Caki2 (cell line): ENCODE data around the gene CEP162. TPM values are rescaled to one million over a fixed set of nuclear protein-coding genes. Genes with fewer than 3 reads are reported as not detected.
"Not testable (repeated sequence)": the region's sequence is repeated elsewhere in the genome, so short reads cannot be mapped to it uniquely, and the experiment has no call there.

Experiments used
- DNase-seq: peaks from one replicate; pipeline ENCODE4 v3.0.0-alpha.2; 2015; ENCODE audit warnings: low read depth
- in situ Hi-C: cut with HindIII; loops from 2 replicates; pipeline ENCODE4 v1.10.0; 2016; ENCODE audit warnings: low sequenced_read_pairs, low pct_unique_long_range_greater_than_20kb, mixed read lengths
- total RNA-seq: library from RNA; depleted of rRNA; stranded (reverse); fragments of >200 nt; shearing (Covaris generic); gene quantifications from 2 replicates; pipeline ENCODE4 v1.2.3, GENCODE V29; 2014; ENCODE audit warnings: low replicate concordance; rRNA removed

CEP162 gene
- 3.1 and 3.5 TPM in 2 replicates for total RNA-seq

GRCh38 chr6:84227434-84228197, at the start of gene CEP162:
TSS of gene CEP162 (minus strand) at chr6:84227643. CDS start at chr6:84226393, 1,250 bp downstream.
- in situ Hi-C loops, result no loop called here
- DNase-seq, result peak; percentile 91

GRCh38 chr6:84274856-84275255, 47.4 kb upstream of the CEP162 start:
- in situ Hi-C loops, result no loop called here
- DNase-seq, result no peak

- in situ Hi-C loops, result no loop called here
- no peak for DNase-seq
Observed at GRCh38 chr6:84273048-84273809, 45.8 kb upstream of the CEP162 start.

- in situ Hi-C loops, result no loop called here
Observed at GRCh38 chr6:84272298-84272697, 44.9 kb upstream of the CEP162 start.

GRCh38 chr6:84271061-84271716, 43.7 kb upstream of the CEP162 start:
- DNase-seq, result no peak
- in situ Hi-C loops, result no loop called here

More at GRCh38 chr6:84272298-84272697, 44.9 kb upstream of the CEP162 start:
- DNase-seq, result no peak

GRCh38 chr6:84269947-84270733, 42.7 kb upstream of the CEP162 start:
- in situ Hi-C loops, result loop anchor here (10.0 kb wide), 1 partner anchor 1005 kb away; no protein-coding TSS in a partner anchor
- DNase-seq, result no peak

- in situ Hi-C loops, result loop anchor here (10.0 kb wide), 1 partner anchor 1006 kb away; no protein-coding TSS in a partner anchor
- DNase-seq, result no peak
Observed at GRCh38 chr6:84268781-84269180, 41.3 kb upstream of the CEP162 start.

- in situ Hi-C loops, result loop anchor here (10.0 kb wide), 1 partner anchor 1011 kb away; no protein-coding TSS in a partner anchor
- no peak for DNase-seq
Observed at GRCh38 chr6:84263557-84263956, 36.1 kb upstream of the CEP162 start.

- no peak for DNase-seq
- in situ Hi-C loops, result loop anchor here (10.0 kb wide), 1 partner anchor 1014 kb away; no protein-coding TSS in a partner anchor
Observed at GRCh38 chr6:84260926-84261325, 33.5 kb upstream of the CEP162 start.

- no peak for DNase-seq
Observed at GRCh38 chr6:84260196-84260595, 32.8 kb upstream of the CEP162 start.

GRCh38 chr6:84258866-84259265, 31.4 kb upstream of the CEP162 start:
- no peak for DNase-seq
- in situ Hi-C loops, result no loop called here

More at GRCh38 chr6:84260196-84260595, 32.8 kb upstream of the CEP162 start:
- in situ Hi-C loops, result loop anchor here (10.0 kb wide), 1 partner anchor 1015 kb away; no protein-coding TSS in a partner anchor

GRCh38 chr6:84258268-84258667, 30.8 kb upstream of the CEP162 start:
- DNase-seq, result no peak
- in situ Hi-C loops, result no loop called here

GRCh38 chr6:84255641-84256040, 28.2 kb upstream of the CEP162 start:
- DNase-seq, result no peak
- in situ Hi-C loops, result no loop called here

GRCh38 chr6:84253380-84253779, 25.9 kb upstream of the CEP162 start:
- no peak for DNase-seq
- in situ Hi-C loops, result no loop called here

GRCh38 chr6:84251891-84252539, 24.6 kb upstream of the CEP162 start:
- DNase-seq, result no peak
- in situ Hi-C loops, result no loop called here

GRCh38 chr6:84249724-84250123, 22.3 kb upstream of the CEP162 start:
- in situ Hi-C loops, result no loop called here
- no peak for DNase-seq

GRCh38 chr6:84244416-84245081, 17.1 kb upstream of the CEP162 start:
- in situ Hi-C loops, DNase-seq: not testable (repeated sequence)
